ENCODE measurements around the gene TMEM205.

DNA sequence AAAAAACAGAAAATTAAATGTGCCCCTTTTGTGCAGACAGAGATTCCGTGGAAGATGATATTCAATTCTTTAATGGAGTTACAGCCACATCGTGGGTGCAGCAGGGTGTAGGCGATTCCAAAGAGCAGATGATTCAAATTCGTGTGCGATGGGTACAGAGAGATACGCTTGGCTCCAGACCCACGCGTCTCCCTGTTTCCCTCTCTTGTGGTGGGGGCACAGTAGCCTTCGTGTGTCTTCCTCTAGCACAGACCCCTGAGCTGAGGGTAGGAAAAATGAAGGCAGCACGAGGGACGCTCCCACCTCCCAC, 45.3 kb downstream of the TMEM205 start:
- TF ChIP-seq, protein P1, sequence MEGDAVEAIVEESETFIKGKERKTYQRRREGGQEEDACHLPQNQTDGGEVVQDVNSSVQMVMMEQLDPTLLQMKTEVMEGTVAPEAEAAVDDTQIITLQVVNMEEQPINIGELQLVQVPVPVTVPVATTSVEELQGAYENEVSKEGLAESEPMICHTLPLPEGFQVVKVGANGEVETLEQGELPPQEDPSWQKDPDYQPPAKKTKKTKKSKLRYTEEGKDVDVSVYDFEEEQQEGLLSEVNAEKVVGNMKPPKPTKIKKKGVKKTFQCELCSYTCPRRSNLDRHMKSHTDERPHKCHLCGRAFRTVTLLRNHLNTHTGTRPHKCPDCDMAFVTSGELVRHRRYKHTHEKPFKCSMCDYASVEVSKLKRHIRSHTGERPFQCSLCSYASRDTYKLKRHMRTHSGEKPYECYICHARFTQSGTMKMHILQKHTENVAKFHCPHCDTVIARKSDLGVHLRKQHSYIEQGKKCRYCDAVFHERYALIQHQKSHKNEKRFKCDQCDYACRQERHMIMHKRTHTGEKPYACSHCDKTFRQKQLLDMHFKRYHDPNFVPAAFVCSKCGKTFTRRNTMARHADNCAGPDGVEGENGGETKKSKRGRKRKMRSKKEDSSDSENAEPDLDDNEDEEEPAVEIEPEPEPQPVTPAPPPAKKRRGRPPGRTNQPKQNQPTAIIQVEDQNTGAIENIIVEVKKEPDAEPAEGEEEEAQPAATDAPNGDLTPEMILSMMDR (IDR thresholded peaks at IDR 0.05), result no peak
- TF ChIP-seq POLR2A (IDR thresholded peaks at IDR 0.05), result no peak

All from thyroid gland (tissue), 4 donors.